Measurements from ENCODE around the gene CYP2D6.
A peak's percentile ranks its signal among the peaks of the same experiment; 100 is the strongest.

Gene CYP2D6

DNA sequence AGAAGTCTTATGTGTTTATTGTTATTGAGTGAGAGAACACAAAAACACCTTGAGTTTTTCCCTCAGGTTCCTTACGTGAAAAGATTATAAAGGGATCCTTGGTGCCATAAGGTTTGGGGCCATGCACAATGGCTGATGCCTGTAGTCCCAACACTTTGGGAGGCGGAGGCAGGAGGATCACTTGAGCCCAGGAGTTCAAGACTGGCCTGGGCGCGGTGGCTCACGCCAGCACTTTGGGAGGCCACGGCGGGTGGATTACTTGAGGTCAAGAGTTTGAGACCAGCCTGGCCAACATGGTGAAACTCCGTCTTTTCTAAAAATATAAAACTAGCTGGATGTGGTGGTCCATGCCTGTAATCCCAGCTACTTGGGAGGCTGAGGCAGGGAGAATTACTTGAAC lies 45.7 kb downstream of the CYP2D6 start:
- no peak for DNase-seq (ENCODE audit: low read depth in 3 of 3)

DNA sequence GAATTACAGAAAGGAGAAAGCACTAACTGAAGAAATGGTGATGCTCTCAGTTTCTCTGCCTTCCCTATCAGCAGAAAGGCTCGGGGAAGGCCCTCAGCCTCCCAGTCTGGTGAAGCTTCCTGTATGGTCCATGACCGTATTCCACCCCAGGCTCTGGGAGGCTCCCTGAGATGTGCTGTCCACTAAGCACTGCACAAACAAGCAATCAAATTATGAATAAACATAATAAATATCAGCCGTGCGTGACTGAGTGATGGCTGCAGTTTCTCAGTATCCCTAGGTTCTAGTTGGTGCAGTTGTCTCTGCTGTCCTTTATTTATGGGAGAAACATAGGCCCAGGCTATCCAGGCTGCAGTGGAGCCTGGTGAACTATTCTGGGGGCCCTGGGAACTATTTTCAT lies 47.5 kb downstream of the CYP2D6 start:
- DNase-seq (ENCODE audit: low read depth in 3 of 3): no peak

DNA sequence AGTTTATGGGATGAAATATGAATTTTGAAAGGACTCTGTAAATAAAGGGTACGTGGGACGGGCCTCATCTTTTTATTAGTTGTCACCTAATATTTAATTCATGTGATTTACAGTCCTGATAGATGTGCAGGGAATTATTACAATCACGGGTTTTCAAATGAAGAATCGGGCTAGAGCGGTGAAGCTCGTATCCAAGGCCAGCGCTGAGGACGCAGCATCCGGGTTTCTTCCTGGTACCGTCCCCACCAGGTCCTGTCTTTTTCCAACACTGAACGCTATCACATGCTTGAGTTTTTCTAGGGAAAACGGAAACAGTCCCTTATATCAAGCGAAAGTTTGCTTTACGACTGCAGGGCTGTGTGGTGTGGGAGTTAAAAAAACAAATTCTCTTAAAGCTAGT lies 50.3 kb downstream of the CYP2D6 start:
- no peak for DNase-seq (ENCODE audit: low read depth in 3 of 3)

DNA sequence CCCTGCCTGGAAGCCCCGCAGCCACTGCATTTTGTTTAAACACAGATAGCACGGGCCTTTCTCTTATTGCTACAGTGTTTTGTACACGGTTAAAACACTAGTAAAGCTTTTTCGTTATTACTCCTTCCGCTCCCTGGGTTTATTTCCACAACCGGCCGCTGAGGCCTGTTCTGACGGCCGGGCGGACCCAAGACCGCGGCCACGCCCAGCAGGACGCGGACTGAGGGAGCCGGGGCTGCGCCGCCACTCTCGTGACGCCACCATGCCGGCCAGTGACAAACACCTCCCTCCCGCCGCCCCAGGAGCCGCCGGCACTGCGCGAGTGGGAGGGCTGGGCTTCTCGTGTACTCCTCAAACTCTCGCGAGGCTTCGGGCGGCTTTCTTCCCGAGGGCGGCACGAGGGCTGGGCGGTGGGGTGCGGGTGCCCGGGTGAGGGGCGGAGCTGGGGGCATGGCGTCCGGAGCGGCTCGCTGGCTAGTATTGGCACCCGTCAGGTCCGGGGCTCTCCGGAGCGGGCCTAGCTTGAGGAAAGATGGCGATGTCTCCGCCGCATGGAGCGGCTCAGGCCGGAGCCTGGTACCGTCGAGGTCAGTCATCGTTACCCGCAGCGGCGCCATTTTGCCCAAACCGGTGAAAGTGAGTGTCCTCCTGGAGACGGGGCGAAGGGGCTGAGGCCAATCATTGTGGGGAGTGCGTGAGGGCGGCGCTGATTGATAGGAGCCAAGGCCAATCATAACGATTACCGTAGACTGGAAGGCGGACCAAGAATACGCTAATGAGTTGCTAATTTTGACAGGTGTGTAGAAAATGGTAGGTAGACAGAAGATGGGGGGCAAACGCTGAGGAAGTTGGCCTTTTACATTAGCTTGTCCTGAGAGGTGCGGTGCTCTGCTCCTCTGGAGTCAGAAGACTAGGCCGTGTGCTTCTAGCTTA lies 51.0 kb downstream of the CYP2D6 start, which contains the start of gene SMDT1:
Gene SMDT1, plus strand, starts transcription at position 382 of the 933 bp plus-strand sequence. Its CDS starts 69 bp downstream, at position 451.
- peak; percentile 97 to 98 (median 97) for DNase-seq (ENCODE audit: low read depth in 3 of 3)

DNA sequence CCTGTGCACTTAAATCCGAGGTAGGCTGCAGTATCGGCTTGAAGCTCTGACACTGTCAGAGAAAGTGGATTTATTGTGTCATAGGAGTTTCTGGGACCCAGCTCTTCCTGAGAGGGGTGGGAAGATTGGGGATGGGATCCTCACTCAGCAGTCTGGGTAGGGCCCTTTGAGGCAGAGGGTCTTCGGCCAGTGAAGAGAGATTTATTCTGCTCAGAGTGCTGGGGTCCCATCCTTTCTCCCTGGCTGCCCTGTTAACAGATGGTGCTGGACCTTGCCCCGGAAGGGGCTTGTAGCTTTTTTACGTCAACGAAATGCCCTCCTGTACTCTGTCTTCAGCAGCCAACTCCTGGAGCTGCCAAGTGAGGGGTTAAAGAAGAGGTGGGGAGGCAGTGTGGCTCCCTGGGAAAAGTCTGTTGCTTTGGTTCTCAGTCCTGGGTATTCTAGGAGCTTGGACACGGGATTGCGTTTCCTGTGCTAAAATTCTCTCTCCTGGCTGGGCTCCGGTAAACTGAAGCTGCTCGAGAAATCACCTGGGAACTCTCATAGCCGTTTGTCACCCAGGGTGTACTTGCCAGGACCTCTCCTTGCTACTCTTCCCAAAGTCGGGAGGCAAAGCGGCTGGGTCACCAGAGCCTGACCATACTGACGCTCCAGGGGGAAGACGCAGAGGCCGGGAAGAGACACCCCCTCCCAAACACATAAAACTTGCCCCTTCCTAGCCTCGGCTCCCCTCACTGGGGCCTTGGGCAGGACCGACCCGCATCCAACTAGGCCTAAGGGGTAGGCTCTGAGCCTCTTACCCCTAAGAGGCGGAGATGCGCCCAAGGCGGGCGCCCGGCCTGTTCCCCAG lies 51.9 kb downstream of the CYP2D6 start:
- DNase-seq (ENCODE audit: low read depth in 3 of 3): no peak

DNA sequence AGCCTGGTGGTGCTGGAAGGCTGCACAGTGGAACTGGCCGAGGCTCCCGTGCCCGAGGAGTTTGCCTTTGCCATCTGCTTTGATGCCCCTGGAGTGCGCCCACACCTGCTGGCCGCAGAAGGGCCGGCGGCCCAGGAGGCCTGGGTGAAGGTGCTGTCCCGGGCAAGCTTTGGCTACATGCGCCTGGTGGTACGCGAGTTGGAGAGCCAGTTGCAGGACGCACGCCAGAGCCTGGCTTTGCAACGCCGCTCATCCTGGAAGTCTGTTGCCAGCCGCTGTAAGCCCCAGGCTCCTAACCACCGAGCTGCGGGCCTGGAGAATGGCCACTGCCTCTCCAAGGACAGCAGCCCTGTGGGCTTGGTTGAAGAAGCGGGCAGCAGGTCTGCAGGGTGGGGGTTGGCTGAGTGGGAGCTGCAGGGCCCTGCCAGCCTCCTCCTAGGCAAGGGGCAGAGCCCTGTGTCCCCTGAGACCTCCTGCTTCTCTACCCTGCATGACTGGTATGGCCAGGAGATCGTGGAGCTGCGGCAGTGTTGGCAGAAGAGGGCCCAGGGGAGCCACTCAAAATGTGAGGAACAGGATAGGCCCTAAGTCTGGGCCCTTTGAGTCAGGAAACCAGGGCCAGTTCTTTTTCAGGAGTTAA lies 53.0 kb downstream of the CYP2D6 start:
- no peak for DNase-seq (ENCODE audit: low read depth in 3 of 3)

DNA sequence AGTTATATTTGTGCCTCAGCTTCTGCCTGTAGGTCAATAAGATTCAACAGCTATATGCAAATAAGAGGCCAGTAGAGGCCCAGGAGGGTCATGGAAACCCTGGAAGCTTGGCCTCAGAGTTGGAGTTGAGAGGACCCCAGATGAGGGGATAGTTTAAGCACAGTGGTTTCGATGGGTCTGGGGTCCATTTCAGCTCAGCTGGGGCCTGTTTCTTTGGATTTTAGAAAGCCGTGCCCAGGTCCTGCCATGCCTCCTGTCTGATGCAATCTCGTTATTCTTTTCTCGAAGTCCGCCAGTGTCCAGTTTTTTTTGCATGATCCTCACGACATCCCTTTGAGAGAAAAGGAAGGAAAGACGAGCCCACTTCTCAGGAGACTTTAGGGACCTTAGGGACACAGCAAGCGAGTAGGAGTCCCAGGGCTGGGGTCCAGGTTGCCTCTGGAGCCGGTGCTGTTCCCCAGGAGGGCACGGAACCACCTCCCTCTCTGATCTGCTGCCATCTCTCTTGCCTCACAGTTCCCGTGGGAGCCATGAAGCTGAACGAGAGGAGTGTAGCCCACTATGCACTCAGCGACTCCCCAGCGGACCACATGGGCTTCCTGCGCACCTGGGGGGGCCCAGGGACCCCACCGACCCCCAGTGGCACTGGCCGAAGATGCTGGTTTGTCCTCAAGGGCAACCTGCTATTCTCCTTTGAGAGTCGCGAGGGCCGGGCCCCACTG lies 53.7 kb downstream of the CYP2D6 start:
- no peak for DNase-seq (ENCODE audit: low read depth in 3 of 3)

Data from stimulated activated CD4-positive, alpha-beta T cell treated with anti-CD3 and anti-CD28 coated beads, TNF-alpha, amount 100 ng/mL, for 4 hours (primary cell).